ENCODE measurements around the gene ZNF215. TPM values are rescaled to one million over a fixed set of nuclear protein-coding genes. Genes with fewer than 3 reads are reported as not detected.
"Not testable (repeated sequence)": the region's sequence is repeated elsewhere in the genome, so short reads cannot be mapped to it uniquely, and the experiment has no call there.

Gene ZNF215
- total RNA-seq (10 to 100 TPM in 1 of 5 donors, 1 to 10 TPM in 3, under 1 TPM in 1; 0.89 to 12.3 (median 2.4) TPM), polyA plus RNA-seq (under 1 TPM in 2 of 3 donors, not detected in 1; 0.46 to 0.98 TPM)
- long read RNA-seq, donor 1, result 0 reads
- long read RNA-seq, donor 2, result 0 reads
- long read RNA-seq, donor 3, result 0 reads
- long read RNA-seq, donor 4, result 0 reads
- long read RNA-seq, donor 5, result 0 reads
- long read RNA-seq, donor 6, result 0 reads
- long read RNA-seq, donor 7, result 0 reads
- long read RNA-seq, donor 8, result 0 reads
- long read RNA-seq, donor 9, result 0 reads
- long read RNA-seq, donor 10, result 0 reads

DNA sequence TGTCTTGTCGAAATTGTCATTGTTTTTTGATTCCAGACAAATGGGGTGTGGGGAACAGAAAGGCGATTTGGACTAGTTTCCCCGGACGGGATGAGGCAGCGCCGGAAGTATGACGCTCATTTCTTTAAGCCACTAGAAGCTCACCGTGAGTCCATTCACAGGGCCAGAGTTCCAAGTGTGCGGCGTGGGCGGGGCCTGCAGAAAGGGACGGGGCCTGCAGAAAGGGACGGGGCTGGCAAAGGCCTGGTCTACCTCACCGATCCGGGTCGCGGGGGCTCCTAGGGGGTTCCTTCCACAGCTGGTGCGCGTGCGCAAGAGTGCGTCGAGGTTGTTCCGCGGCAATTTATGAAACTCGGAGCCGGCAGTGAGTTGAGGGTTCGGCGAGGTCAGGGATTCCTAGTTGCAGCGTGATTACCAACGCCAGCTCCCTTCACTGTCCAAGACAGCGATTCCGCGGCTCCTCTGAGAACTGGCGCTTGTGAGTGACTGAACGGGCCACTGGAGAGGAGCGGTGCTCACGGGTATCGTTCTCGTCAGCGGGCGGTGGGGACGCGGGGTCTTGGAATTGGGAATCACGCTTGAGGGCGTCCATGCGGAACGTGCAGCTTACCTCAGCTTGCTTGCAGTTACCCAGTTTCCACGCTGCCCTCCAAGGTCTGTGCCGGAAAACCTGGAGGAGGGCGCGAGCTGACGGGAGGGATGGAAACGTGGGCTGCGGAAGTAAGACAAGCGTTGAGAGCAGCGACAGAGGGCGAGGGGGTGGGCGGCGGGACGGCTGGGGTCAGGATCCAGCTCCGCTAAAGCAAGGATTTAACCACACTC lies at the start of gene ZNF215:
TSS of gene ZNF215 (plus strand) at position 219 of the 822 bp plus-strand sequence. CDS start 5,847 bp downstream, outside the sequence.
- H3K27ac ChIP-seq, result peak within 1 kb of the TSS in 4 of 5 donors; percentile 27 to 70 (median 58)

GRCh38 chr11:6876914-6877313 lies 49.3 kb upstream of the ZNF215 start:
- Histone ChIP-seq H3K27me3 (no peaks in the 10 kb centered on the region), H3K27ac (no peak overlapping the region), H3K4me1 (no peaks in the 10 kb centered on the region), H3K4me3 (no peak overlapping the region), H3K9me3 (peaks cover 0 to 11% (median 5%) of the 10 kb centered on the region in 4 donors), H3K36me3 (no peaks in the 10 kb centered on the region)
- intact Hi-C loops (cut with DNase I; ENCODE audit: low total_unique reads), result no loop called here
- WGBS, 5 donors, result 74 to 93% (median 83%) methylated on average over 2 to 3 of the region's 3 CpGs
- no peak for DNase-seq
- TF ChIP-seq POLR2A (IDR thresholded peaks at IDR 0.05) (no peak), POLR2AphosphoS5 (IDR thresholded peaks at IDR 0.05) (no peak), EP300 (IDR thresholded peaks at IDR 0.05) (no peak)
- TF ChIP-seq, protein P1, sequence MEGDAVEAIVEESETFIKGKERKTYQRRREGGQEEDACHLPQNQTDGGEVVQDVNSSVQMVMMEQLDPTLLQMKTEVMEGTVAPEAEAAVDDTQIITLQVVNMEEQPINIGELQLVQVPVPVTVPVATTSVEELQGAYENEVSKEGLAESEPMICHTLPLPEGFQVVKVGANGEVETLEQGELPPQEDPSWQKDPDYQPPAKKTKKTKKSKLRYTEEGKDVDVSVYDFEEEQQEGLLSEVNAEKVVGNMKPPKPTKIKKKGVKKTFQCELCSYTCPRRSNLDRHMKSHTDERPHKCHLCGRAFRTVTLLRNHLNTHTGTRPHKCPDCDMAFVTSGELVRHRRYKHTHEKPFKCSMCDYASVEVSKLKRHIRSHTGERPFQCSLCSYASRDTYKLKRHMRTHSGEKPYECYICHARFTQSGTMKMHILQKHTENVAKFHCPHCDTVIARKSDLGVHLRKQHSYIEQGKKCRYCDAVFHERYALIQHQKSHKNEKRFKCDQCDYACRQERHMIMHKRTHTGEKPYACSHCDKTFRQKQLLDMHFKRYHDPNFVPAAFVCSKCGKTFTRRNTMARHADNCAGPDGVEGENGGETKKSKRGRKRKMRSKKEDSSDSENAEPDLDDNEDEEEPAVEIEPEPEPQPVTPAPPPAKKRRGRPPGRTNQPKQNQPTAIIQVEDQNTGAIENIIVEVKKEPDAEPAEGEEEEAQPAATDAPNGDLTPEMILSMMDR (IDR thresholded peaks at IDR 0.05), result no peak

More for the DNA sequence above, at the start of gene ZNF215:
- Histone ChIP-seq H3K4me3 (peak within 1 kb of the TSS; percentile 55 to 72 (median 61)), H3K4me1 (peaks cover 0 to 17% (median 14%) of the 10 kb centered on the region in 4 donors), H3K27me3 (peaks cover 0 to 29% (median 7%) of the 10 kb centered on the region in 3 donors), H3K36me3 (no peaks in the 10 kb centered on the region), H3K9me3 (no peaks in the 10 kb centered on the region)
- peak; percentile 56 to 85 for DNase-seq
- WGBS, 5 donors, result 1 to 4% (median 2%) methylated on average over 28 to 61 of the region's 61 CpGs
- intact Hi-C loops (cut with DNase I; ENCODE audit: low total_unique reads), result no loop called here
- TF ChIP-seq, protein P1 (IDR thresholded peaks at IDR 0.05), result no peak
- TF ChIP-seq POLR2AphosphoS5 (IDR thresholded peaks at IDR 0.05), result no peak
- no peak for TF ChIP-seq POLR2A (IDR thresholded peaks at IDR 0.05)
- TF ChIP-seq EP300 (IDR thresholded peaks at IDR 0.05), result no peak

DNA sequence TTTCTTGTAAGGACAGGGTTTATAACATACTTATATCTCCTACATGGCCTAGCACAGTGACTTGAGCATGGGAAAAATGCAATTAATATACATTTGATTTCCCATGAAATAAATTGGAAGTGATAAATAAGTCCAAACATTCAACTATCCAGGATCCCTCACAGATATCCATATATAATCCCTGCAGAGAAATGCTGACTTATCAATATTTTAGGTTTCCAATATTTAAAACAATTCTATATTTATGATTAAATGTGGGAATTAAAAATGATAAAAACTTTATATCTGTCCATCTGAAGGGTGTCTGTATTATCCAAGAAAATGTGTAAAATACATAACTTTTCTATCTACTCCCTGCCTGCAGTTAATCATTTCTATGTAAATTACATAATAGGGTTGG lies 43.5 kb upstream of the ZNF215 start:
- no peak for DNase-seq
- H3K4me1 ChIP-seq, result no peaks in the 10 kb centered on the region
- H3K27me3 ChIP-seq, result no peaks in the 10 kb centered on the region
- no peak overlapping the region for H3K4me3 ChIP-seq
- intact Hi-C loops (cut with DNase I; ENCODE audit: low total_unique reads), result no loop called here
- no peak overlapping the region for H3K27ac ChIP-seq
- H3K36me3 ChIP-seq, result no peaks in the 10 kb centered on the region
- TF ChIP-seq POLR2AphosphoS5 (IDR thresholded peaks at IDR 0.05) (no peak), EP300 (IDR thresholded peaks at IDR 0.05) (no peak), POLR2A (IDR thresholded peaks at IDR 0.05) (no peak)
- TF ChIP-seq, protein P1 (IDR thresholded peaks at IDR 0.05), result no peak
- H3K9me3 ChIP-seq, result peaks cover 0 to under 1% (median 0%) of the 10 kb centered on the region in 4 donors

GRCh38 chr11:6887711-6888110 lies 38.5 kb upstream of the ZNF215 start:
- H3K27ac ChIP-seq; H3K9me3 ChIP-seq; intact Hi-C loops (cut with DNase I; ENCODE audit: low total_unique reads); H3K36me3 ChIP-seq; H3K4me1 ChIP-seq; DNase-seq; H3K4me3 ChIP-seq; H3K27me3 ChIP-seq: not testable (repeated sequence)
- WGBS, 5 donors, result 84 to 95% (median 91%) methylated on average over 5 of the region's 5 CpGs
